K562 (cell line): ENCODE data around the gene ACTL10. TPM values are rescaled to one million over a fixed set of nuclear protein-coding genes. Genes with fewer than 3 reads are reported as not detected.

ENCODE experiments used
- ATAC-seq: fragments of 200-7000 bp; cut with Tn5 transposase; 3 replicates; pipeline ENCODE4 v1.9.1; 2020; ENCODE audit warnings: moderate library complexity
- BruUV-seq: library from RNA; stranded (reverse); fragments of 400-500 nt; replicated peaks from 2 replicates; lab custom pipeline; 2021; lab: Mats Ljungman, UMichigan
- CTCF ChIA-PET: fragments of 300-600 bp; formaldehyde crosslinking; extraction: SDS; loops from one replicate; lab custom pipeline; 2021; ENCODE audit warnings: low intra/inter-chr PET ratio; lab: Yijun Ruan, JAX
- POLR2A ChIA-PET: fragments of 300-600, 350-650 bp; sonication (Branson Sonifier 250); formaldehyde crosslinking; extraction: SDS; loops from one replicate; lab custom pipeline; 2021; ENCODE audit warnings: antibody characterized with exemption, inconsistent platforms; lab: Yijun Ruan, JAX
- DNase-seq, 4 experiments: peaks; one replicate each; pipeline versions ENCODE4 v3.0.0 to v3.0.0-alpha.2; 2011 to 2018; ENCODE audit warnings: low spot score in 3 of 4, mixed read lengths in 3 of 4; ENCODE audit errors: extremely low read depth in 1 of 4
- FAIRE-seq: peaks from 2 replicates; lab custom pipeline; 2011; peaks lifted over from hg19 to GRCh38; lab: Jason Lieb, UNC
- H2AFZ ChIP-seq: 2 replicates; pipeline ENCODE4 v1.6.0; 2011; ENCODE audit warnings: low read depth, low read length, control low read depth, inconsistent platforms
- H3K27ac ChIP-seq: fragments of 200-600 bp; 3 replicates; pipeline ENCODE4 v1.8.0; 2011; ENCODE audit warnings: low read depth, mild to moderate bottlenecking, control low read depth, inconsistent platforms, low read length, moderate library complexity, mixed read lengths; ENCODE audit errors: extremely low read depth
- H3K27me3 ChIP-seq, 2 experiments: fragments of 300-600 bp in 1 of 2; 2 replicates in 1 of 2; 3 replicates in 1 of 2; pipeline versions ENCODE4 v1.6.0 to v1.8.0; 2011; ENCODE audit warnings: inconsistent platforms in 2 of 2, low read length in 2 of 2, mild to moderate bottlenecking in 1 of 2, mixed read lengths in 1 of 2, moderate library complexity in 1 of 2; ENCODE audit not compliant: control insufficient read depth in 2 of 2, insufficient read depth in 2 of 2
- H3K36me3 ChIP-seq: fragments of 300-600 bp; 3 replicates; pipeline ENCODE4 v1.8.0; 2011; ENCODE audit warnings: mild to moderate bottlenecking, low read length, inconsistent platforms; ENCODE audit not compliant: control insufficient read depth, insufficient read depth
- H3K4me1 ChIP-seq, 2 experiments: fragments of 200-600 bp in 1 of 2; replicated peaks in 1 of 2; 2 replicates in 1 of 2; 3 replicates in 1 of 2; pipeline versions ENCODE4 v1.5.1 to v1.8.0; 2011; ENCODE audit warnings: inconsistent platforms in 2 of 2, low read length in 2 of 2, mild to moderate bottlenecking in 1 of 2, mixed read lengths in 1 of 2, moderate library complexity in 1 of 2; ENCODE audit not compliant: control insufficient read depth in 2 of 2, insufficient read depth in 2 of 2
- H3K4me2 ChIP-seq: 2 replicates; pipeline ENCODE4 v1.6.1; 2011; ENCODE audit warnings: low read length, control low read depth, inconsistent platforms, mixed read lengths; ENCODE audit not compliant: insufficient read depth
- H3K4me3 ChIP-seq: fragments of 200-600 bp; sonication (generic), shearing (Covaris generic); 2 replicates; pipeline ENCODE4 v1.5.1; 2016; ENCODE audit warnings: control low read depth, inconsistent platforms
- H3K79me2 ChIP-seq: fragments of 200-600 bp; 3 replicates; pipeline ENCODE4 v1.8.0; 2011; ENCODE audit warnings: low read length, inconsistent platforms; ENCODE audit not compliant: control insufficient read depth, insufficient read depth
- H3K9ac ChIP-seq, 2 experiments: 2 replicates each; pipeline versions ENCODE4 v1.6.0 to v1.6.1; 2011; ENCODE audit warnings: low read depth in 2 of 2, low read length in 2 of 2, control low read depth in 1 of 2, inconsistent platforms in 1 of 2, mild to moderate bottlenecking in 1 of 2, mixed read lengths in 1 of 2; ENCODE audit not compliant: insufficient read depth in 1 of 2
- H3K9me1 ChIP-seq: one replicate; pipeline ENCODE4 v1.6.0; 2011; ENCODE audit warnings: inconsistent platforms, mild to moderate bottlenecking, low read length, moderate library complexity; ENCODE audit not compliant: control insufficient read depth, insufficient read depth
- H3K9me3 ChIP-seq: replicated peaks from 2 replicates; pipeline ENCODE4 v1.5.1; 2011; ENCODE audit warnings: low read depth, low read length, inconsistent platforms; ENCODE audit not compliant: control insufficient read depth, insufficient read depth
- H4K20me1 ChIP-seq: replicated peaks from 2 replicates; pipeline ENCODE4 v1.6.1; 2011; ENCODE audit warnings: low read length, inconsistent platforms, mixed read lengths; ENCODE audit not compliant: control insufficient read depth, insufficient read depth
- DIDO1 ChIP-seq: fragments of 450-650 bp; IDR thresholded peaks from 2 replicates; pipeline ENCODE4 v1.6.1; 2016; ENCODE audit warnings: low read depth, missing biosample characterization, missing genetic modification characterization
- HNRNPLL ChIP-seq: fragments of 200-400 bp; formaldehyde crosslinking; IDR thresholded peaks from 2 replicates; pipeline ENCODE4 v1.6.1; 2017; ENCODE audit warnings: low read length, low read depth, mild to moderate bottlenecking; ENCODE audit not compliant: poor library complexity, severe bottlenecking
- POLR2G ChIP-seq: fragments of 200-400 bp; formaldehyde crosslinking; IDR thresholded peaks from 2 replicates; pipeline ENCODE4 v1.6.1; 2017; ENCODE audit warnings: low read depth, mild to moderate bottlenecking, antibody characterized with exemption, low read length, moderate library complexity
- ZNF232 ChIP-seq: sonication (generic); formaldehyde crosslinking; IDR thresholded peaks from 2 replicates; pipeline ENCODE4 v1.8.0; 2022; ENCODE audit warnings: mild to moderate bottlenecking, missing genetic modification reagents
- WGBS: fragments of 100-300 bp; shearing (Covaris generic); methylation state at CpG from one replicate; pipeline ENCODE4 v1.1.6; 2016; ENCODE audit warnings: low coverage, mixed read lengths; ENCODE audit not compliant: insufficient coverage; ENCODE audit errors: missing lambda C conversion rate; 5-methylcytosine and 5-hydroxymethylcytosine counted together
- in situ Hi-C: fragments of 300-500 bp; cut with MboI; formaldehyde crosslinking; loops from 4 replicates; pipeline ENCODE4 v1.15.0; 2018; ENCODE audit warnings: inconsistent platforms, mixed read lengths
- intact Hi-C: fragments of 100-400 bp; cut with micrococcal nuclease; formaldehyde crosslinking; loops from 2 replicates; pipeline ENCODE4 v1.14.2; 2022
- polyA plus RNA-seq, 8 experiments: library from polyadenylated mRNA; depleted of rRNA in 4 of 8; stranded (reverse) in 5 of 8; unstranded in 3 of 8; fragments of >200 nt; fragmentation: Nextera tagmentation in 2 of 8; fragmentation: Illumina TruSeq in 1 of 8; extraction: Ambion mirVana in 2 of 8; extraction: Trizol in 1 of 8; gene quantifications; 2 replicates each; pipeline versions ENCODE4 v1.2.1 to v1.2.3, GENCODE V29; 2011 to 2014; ENCODE audit warnings: inconsistent platforms in 1 of 8, missing spikeins in 1 of 8
- total RNA-seq, 7 experiments: library from RNA; depleted of rRNA in 6 of 7; stranded (reverse); fragments of >200 nt in 6 of 7; fragmentation: Illumina TruSeq in 2 of 7; extraction: Trizol in 2 of 7; gene quantifications; 2 replicates each; pipeline versions ENCODE4 v1.2.1 to v1.2.3, GENCODE V29; 2011 to 2021; ENCODE audit warnings: low replicate concordance in 1 of 7
- TF ChIP-seq, protein P1 (sequence below): fragments of 250-450 bp; sonication (Bioruptor Pico); IDR thresholded peaks from 2 replicates; pipeline ENCODE4 v1.4.0; 2020; ENCODE audit warnings: borderline replicate concordance

Gene ACTL10
- total and polyA plus RNA-seq, 9 of the 15 experiments (the other 6 are each of a cell fraction or from before 2014, with no cell fraction given), result 0.07 to 0.14 TPM; not detected in 7

DNA sequence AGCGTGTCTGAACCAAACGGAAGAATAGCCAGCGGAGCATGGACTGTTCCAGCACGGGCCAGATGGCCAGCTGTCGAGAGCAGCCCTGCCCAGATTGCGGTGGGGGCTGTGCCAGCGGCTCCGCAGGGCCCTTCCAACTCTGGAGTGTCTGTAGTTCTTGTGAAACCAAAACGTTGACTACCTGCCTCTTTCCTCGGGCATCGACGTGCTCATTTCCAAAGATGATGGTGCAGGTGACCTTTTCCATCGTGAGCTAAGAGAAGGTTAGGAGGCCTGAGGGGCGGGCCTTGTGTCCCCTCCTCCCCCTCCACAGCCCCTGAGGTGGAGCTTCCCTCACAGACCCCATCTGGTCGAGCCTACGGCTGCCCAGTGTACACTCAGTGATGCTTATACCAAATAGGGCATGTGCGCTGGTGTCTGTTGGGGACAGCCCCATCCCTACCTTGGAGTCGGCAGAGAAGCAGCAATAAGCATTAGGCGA, 17.5 kb upstream of the ACTL10 start:
- DNase-seq (no peak), FAIRE-seq (no peak), ATAC-seq (no peak)
- Histone ChIP-seq H2AFZ (no peak overlapping the region), H3K79me2 (no peaks in the 10 kb centered on the region), H4K20me1 (peaks cover 26% of the 10 kb centered on the region), H3K4me3 (no peak overlapping the region), H3K36me3 (peaks cover 15% of the 10 kb centered on the region; the same call in 2 of the 3 replicates), H3K4me2 (no peak overlapping the region), H3K9me3 (no peaks in the 10 kb centered on the region; the same call in 1 of the 2 replicates), H3K27ac (no peak overlapping the region), H3K27me3 (no peaks in the 10 kb centered on the region), H3K9ac (no peak overlapping the region), H3K9me1 (peaks cover 9% of the 10 kb centered on the region), H3K4me1 (peaks cover 9 to 32% of the 10 kb centered on the region in 2 experiments; a peak in 3 of 5 replicates)
- WGBS, result 65% methylated on average over 17 of the region's 19 CpGs
- BruUV-seq, result no TSS peak
- intact Hi-C loops, result no loop called here
- ChIA-PET CTCF (no interaction called here), POLR2A (interaction anchor here (0.6 to 1.5 kb wide), 3 partner anchors 9 to 199 kb away, joined by 4 to 7 read pairs (median 5); no protein-coding TSS in a partner anchor)
- TF ChIP-seq POLR2G, result 0 out of 2 replicates have a peak, but pooled peaks have one; percentile 41
- no peak for TF ChIP-seq HNRNPLL
- TF ChIP-seq, protein P1, sequence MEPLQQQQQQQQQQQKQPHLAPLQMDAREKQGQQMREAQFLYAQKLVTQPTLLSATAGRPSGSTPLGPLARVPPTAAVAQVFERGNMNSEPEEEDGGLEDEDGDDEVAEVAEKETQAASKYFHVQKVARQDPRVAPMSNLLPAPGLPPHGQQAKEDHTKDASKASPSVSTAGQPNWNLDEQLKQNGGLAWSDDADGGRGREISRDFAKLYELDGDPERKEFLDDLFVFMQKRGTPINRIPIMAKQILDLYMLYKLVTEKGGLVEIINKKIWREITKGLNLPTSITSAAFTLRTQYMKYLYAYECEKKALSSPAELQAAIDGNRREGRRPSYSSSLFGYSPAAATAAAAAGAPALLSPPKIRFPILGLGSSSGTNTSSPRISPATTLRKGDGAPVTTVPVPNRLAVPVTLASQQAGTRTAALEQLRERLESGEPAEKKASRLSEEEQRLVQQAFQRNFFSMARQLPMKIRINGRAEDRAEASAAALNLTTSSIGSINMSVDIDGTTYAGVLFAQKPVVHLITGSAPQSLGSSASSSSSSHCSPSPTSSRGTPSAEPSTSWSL, result no peak
- TF ChIP-seq ZNF232, result no peak
- no peak for TF ChIP-seq DIDO1 (tag)
- in situ Hi-C loops, result no loop called here
